Fibroblast of gingiva (primary cell): ENCODE results near the gene KIAA0586.
"Not testable (repeated sequence)": the region's sequence is repeated elsewhere in the genome, so short reads cannot be mapped to it uniquely, and the experiment has no call there.

Source experiments
- DNase-seq: peaks from one replicate; pipeline ENCODE4 v3.0.0-alpha.2; 2011; ENCODE audit warnings: low read depth

KIAA0586 gene

DNA sequence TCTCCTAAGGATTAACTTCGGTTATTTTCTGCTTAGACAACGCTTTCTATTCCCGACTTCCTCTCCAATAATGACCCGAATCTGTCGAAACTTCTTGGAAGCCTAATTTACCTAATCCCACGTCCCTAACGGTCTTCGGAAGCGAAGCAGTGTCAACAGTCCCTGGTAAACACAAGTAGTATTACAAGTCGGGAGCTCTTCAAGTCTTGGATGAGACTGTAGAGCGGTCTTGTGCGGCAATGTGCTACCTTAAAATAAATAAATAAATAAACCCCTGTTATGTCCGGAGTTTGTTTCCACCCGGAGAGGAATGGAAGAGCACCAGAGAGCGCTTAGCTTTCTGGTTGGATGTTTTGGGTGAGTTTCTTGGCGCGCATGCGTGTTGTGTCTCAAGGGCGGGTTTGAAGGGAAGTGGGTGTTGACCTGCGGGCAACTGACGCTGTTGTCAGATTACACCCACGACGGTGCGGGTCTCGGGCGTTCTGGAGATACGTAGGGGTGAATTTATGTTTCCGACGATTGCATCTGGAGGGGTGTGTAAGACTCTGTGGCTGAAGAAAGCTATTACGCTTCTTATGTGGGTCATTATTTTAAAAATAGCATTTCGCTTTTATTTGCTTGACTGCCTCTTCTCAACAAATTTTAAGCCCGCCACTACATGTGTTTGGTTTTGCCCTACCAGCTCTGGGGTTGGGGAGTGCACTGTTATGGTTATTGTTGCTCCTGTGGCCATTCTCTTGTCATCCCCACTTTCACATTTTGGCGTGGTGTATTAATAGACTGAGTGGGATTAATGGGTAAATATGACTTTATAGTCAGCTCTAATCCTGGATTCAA lies at the start of gene KIAA0586, which contains the start of gene TIMM9:
TSS of gene KIAA0586 (plus strand) at position 439 of the 837 bp plus-strand sequence. CDS start 546 bp downstream, outside the sequence.
TSS of gene TIMM9 (minus strand) at position 251 of the 837 bp plus-strand sequence. CDS start 15,586 bp downstream, outside the sequence.
- DNase-seq: peak; percentile 98

DNA sequence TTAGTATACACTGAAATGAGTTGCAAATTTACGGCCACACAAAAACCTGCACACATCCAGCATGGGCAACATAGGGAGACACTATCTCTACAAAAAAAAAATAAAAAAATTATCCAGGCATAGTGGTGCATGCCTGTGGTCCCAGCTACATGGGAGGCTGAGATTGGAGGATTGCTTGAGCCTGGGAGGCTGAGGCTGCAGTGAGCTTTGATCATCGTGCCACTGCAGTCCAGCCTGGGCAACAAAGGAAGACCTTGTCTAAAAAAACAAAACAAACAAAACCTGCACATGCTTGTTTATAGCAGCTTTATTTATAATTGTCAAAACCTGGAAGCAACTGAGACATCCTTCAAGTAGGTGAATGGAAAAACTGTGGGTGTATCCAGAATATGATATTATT lies 36.7 kb upstream of the KIAA0586 start:
- no peak for DNase-seq

DNA sequence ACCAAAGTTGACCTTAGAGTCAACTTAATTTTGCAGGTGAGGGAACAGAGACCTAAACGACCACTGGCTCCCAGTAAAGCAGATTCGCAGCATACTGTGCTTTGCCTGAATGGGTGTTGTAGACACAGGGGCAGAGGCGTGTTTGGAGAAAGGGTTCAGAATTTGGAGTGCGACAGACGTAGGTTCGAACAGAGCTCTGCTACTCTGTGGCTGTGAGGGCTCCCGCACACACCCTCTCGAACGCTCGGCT lies 32.0 kb upstream of the KIAA0586 start:
- no peak for DNase-seq

DNA sequence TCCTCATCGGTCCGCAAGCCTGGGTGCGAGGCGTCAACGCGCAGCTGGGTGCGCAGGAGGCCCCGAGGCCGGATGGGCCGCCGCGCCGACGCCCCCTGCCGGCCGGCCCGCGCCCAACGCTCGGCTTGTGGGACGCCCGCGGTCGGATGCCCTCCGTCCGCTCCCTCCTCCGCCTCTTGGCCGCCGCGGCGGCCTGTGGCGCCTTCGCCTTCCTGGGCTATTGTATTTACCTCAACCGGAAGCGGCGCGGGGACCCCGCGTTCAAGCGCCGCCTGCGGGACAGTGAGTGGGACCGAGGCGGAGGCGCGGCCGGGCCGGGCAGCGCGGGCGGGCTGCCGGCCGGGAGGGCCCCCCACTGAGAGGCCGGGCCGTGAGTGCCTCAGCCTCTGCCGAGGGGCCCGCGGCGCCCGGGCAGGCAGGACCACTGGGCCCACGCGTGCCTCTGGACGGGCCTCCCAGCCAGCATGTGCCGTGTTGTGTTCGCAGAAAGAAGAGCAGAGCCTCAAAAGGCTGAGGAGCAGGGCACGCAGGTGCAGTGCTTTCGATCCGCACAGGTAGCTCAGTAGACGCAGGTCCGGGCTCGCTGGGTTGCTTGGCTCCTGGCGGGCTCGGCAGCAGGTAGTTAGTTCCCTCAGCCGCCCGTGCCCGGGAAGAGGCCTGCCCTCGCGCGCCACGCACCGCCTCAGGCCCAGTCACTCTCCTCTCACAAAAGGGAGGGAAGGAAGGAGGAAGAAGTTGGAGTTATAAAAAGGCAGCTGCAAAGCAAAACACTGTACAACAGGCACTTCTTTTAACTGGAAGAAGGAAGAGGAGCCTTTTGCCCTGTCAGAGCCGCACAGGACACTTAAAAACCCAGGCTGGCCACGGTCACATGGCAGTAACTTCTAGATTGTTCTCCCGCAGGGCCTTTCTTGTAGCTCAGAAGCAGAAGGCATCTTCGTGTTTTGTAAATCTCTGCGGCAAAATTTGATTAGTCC lies 31.4 kb upstream of the KIAA0586 start, which contains the start of gene TOMM20L:
TSS of gene TOMM20L (plus strand) at position 119 of the 977 bp plus-strand sequence. CDS start at position 147, 28 bp downstream.
- DNase-seq: peak; percentile 43

DNA sequence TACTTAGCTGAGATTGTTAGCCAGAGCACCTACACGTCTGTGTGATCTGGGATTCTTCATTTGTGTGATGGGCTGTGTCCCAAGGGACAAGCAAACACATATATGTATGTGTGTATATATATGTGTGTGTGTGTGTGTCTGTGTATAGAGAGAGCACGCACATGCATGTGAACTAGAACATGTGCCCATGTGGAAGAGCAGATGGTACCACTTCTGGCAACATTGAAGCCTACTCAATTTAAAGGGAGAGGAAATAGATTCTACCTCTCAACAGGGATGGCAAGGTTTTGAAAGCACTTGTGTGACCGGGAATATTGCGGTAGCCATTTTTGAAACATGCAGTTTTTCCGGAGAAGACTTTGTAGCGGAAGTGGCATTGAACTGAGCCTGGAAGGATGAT lies 30.4 kb upstream of the KIAA0586 start:
- no peak for DNase-seq

DNA sequence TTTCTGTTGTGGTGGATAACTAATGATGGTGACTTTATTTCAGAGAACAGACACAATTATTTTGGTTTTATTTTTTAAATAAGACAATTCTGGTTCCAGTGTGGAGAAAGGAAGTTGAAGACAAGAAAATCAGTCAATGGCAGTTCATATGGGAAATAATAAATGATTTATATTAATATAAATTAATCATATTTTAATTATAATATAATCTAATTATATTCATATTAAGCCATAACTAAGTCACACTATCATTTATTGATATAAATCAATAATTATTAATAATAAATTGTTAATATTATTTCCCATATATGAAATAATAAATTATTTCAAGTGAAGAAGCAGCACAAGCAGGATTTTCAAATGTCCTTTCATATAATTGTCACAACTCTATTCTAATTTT lies 29.0 kb upstream of the KIAA0586 start:
- DNase-seq: no peak

DNA sequence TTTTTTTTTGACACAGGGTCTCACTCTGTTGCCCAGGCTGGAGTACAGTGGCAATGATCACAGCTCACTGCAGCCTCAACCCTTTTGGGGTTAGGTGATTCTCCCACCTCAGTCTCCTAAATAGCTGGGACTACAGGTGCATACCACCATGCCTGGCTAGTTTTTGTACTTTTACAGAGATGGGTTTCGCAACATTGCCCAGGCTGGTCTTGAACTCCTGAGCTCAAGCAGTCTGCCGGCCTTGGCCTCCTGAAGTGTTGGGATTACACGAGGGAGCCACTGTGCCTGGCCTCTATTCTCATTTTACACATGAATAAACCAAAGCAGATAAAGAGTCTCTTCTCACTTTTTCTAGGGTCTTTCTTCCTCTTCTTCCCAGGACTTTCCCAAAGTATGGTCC lies 28.6 kb upstream of the KIAA0586 start:
- no peak for DNase-seq

DNA sequence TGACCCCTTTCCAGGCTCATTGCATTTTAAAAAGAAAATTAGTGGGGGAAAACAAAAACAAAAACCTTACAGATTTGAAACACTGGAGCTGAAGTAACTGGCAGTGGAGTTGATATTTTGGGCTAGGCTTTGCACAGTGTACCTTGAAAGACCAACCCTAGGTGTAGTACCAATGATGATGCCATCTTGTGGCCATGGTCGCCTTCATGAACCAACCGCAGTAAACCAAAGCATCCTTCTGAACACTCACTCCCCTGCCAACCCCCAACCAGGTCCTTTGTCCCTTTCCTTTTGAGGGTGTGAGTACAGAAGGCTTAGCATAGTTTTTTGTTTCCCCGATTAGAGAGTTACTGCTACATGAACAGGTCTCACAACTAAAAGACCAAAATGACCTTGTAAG lies 25.9 kb upstream of the KIAA0586 start:
- no peak for DNase-seq

DNA sequence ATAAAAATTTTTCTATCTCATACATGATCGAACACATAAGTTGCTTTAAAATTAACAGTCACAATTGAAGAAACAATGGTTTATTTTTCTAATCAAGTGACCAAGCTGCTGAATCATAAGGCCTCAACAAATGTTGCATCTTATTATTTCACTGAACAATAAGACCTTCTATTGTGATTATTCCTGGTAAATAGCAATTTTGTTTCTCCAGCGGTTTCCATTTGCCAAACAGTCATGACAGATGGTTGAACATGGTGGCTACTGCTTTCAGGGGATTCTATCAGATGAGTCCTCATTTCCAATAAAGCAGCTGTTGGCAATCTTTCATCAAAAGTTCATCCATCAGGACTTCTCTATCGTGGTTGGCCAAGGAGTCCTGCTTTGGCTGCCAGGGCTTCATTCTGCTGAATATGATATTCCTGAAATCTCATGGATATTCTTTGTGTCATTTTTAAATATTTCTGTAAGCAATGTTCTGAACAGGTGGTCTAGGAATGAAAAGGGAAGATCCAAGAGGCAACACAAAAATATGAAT lies 18.8 kb upstream of the KIAA0586 start:
- no peak for DNase-seq

DNA sequence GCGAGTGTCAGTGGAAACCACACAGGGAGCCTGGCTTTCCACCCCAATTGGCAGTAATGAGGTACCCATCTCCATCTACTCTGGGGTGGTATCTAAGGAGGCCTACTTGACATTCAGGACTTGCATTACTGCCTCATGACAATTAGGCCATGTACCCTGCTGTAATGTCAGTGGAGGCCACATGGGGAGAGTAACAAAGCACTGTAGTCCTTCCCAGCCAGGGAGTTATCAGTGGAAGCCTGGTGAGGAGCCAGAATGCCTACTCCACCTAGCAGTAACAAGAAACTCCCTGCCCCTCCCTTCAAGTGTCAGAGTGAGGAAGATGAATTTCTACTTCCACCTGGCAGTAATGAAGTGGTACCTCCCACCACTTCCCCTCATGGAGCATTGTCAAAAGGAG lies 12.7 kb upstream of the KIAA0586 start:
- DNase-seq: no peak

DNA sequence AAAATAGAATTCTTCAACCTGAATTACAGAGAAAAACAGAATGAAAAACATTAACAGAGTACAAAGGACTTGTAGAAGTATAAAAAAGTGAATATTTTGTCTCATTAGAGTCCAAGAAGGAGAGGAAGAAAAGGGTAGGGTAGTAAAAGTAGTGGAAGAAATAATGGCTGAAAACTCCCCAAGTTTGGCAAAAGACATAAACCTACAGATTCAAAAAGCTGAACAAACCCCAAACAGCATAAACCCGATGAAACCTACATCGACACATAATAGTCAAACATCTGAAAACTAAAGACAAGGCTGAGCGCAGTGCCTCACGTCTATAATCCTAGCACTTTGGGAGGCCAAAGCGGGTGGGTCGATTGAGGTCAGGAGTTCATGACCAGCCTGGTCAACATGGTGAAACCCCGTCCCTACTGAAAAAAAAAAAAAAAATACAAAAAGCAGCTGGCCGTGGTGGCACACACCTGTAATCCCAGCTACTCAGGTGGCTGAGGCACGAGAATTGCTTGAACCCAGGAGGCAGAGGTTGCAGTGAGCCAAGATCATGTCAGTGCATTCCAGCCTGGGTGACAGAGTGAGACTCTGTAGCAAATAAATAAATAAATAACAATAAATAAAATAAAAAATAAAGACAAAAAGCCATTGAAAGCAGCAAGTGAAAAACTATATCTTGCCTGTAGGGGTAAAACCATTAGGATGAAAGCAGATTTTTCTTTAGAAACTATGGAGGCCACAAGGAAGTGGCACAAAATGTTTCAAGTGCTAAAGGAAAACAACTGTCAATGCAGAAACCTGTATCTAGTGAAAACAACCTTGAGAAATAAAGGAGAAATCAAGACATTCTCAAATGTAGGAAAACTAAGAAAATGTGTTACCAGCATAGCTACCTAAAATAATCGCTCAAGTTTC lies 11.6 kb upstream of the KIAA0586 start:
- DNase-seq: no peak

DNA sequence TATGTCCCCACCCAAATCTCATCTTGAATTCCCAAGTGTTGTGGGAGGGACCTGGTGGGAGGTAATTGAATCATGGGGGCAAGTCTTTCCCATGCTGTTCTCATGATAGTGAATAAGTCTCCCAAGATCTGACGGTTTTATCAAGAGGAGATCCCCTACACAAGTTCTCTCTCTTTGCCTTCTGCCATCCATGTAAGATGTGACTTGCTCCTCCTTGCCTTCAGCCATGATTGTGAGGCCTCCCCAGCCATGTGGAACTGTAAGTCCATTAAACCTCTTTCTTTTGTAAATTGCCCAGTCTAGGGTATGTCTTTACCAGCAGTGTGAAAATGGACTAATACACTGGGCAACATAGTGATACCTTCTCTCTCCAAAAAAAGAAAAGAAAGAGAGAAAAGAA lies 10.6 kb upstream of the KIAA0586 start:
- DNase-seq: not testable (repeated sequence)

DNA sequence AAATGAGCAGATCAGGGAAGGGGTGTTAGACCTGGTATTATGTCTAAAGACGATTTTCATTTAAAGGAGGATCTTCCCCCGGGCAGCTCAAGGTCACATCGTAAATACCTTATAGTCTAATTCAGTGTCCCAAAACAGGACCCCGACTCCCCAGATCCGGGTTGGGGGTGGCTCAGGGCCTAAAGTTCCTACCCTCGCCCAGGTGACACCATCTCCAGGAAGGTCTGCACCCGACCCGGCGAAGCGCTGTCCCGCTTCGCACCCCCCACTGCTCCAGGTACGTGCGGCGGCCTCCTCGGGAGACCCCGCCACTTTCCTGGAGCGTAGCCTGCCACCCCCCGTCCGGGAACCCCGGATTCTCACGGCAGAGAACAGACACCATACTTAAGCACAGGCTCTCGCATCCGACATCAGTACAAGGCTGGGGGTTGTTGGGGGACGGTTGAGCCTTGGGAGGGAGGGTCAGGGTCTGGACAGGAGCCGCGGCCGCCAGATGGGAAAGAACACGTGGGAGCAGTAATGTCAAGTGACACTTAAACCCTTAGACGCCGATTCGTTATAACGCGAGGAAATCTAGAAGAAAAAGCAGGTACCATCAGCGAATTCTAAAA lies 744 bp upstream of the KIAA0586 start:
- DNase-seq: peak; percentile 68

DNA sequence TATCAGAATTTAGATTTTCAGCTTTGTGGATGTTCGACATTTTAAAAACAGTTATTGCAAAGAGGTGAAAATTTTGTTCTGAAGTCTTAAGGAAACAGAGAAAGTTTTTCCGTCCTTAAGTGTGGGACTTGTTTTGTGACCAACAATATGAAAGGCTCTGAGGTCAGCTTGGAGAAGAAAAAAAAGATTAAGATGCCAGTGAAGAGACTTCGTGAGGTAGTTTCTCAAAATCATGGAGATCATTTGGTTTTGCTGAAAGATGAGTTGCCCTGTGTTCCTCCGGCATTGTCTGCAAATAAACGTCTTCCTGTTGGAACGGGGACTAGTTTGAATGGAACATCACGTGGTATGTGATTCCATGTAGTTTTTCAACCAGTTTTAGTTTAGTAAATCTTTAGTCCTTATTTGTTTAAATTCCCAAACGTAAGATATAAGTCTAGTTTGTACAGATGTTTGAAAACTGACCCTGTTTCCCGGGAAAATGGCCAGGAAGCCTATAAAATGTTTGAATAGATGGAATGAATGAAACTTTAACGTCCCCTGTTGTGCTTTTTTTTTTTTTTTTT lies 682 bp downstream of the KIAA0586 start:
- peak; percentile 46 for DNase-seq

DNA sequence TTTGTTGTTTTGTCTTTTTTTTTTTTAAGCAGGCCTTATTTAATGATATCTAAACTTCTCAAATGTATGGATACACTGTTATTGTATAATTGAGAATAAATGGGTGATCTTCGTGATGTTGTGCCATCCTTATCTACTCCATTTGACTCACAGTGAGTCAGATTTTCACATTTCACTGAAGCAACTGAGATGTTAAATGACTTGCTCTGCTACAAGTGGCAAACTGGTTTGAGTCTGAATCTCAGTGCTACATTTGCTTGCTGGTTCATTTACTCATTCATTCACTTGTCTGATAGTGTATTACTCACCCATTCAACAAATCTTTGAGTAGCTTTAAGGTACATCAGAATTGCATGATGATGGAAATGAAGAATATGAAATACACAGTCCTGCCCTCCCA lies 2.6 kb downstream of the KIAA0586 start:
- no peak for DNase-seq

DNA sequence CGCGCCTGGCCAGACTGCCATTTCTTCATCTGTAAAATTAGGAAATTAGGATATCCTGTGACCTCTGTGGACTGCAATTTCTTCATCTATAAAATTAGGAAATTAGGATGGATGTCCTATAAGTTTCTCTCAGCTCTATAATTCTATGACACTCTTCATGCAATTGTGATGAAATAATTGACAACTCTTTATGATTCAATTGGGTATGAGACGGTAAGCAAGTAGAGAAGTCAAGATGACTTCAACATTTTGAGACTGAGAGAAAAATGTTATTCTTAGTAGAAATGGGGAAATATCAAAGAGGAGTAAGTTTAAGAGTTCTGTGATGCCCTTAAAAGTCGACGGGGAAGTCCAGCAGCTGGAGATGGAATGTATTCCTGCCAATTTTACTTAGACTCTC lies 12.0 kb downstream of the KIAA0586 start:
- no peak for DNase-seq

DNA sequence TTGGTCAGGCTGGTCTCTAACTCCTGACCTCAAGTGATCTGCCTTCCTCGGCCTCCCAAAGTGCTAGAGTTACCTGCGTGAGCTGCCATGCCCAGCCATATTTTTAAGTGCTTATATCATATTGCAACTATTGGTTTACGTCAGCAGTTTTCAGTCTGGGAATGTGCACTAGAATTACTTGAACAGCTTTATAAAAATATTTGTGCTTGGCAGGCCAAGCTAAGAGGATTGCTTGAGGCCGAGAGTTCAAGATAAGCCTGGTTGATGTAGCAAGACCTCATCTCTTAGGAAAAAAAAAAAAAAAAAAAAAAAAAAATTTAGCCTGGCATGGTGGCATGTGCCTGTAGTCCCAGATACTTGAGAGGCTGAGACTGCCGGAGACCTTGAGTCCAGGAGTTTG lies 17.1 kb downstream of the KIAA0586 start:
- no peak for DNase-seq

DNA sequence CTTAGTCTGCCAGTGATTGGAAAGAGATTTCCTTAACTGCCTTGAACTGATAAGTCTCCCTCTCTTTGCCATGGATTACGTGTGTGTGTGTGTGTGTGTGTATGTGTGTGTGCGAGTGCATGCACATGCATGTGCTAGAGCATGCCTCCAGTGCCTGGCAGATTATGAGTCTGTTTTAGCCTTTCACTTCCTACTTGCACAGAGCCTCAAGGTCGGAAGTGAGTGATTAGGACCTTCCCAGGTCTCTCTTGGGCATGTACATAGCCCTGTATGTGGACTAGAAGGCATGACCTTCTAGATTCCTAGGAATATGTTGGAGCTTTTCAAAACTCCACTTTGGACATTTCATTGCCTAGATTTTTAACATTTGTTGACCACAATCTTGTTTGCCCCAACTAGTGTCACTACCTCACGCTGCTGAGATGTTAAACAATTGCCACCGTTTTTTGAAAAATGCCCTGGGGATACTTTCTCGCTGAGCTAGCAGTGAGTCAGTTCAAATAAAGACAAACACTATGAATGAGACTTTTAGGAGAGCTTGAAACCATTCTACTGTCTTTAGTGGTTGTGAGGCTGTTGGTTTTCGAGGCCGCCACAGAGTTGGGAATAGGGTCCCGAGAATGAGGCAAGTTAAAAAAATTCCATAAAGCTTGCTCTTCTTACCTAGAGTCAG lies 28.2 kb downstream of the KIAA0586 start:
- DNase-seq: peak; percentile 4

DNA sequence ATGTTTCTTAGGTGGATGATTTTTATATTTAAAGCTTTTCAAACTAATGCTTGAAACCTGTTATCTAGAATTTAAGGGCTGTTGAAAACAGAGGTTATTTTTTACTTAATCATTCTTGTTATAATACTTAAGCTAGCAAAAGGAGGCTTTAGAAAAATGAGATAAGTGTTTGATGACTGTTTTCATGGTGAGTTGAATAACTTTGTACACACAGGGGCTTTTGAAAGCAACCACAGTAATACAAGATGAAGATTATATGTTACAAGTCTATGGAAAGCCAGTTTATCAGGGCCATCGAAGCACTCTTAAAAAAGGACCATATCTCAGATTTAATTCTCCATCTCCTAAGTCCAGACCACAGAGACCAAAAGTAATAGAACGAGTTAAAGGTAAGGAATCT lies 33.3 kb downstream of the KIAA0586 start:
- DNase-seq: no peak

DNA sequence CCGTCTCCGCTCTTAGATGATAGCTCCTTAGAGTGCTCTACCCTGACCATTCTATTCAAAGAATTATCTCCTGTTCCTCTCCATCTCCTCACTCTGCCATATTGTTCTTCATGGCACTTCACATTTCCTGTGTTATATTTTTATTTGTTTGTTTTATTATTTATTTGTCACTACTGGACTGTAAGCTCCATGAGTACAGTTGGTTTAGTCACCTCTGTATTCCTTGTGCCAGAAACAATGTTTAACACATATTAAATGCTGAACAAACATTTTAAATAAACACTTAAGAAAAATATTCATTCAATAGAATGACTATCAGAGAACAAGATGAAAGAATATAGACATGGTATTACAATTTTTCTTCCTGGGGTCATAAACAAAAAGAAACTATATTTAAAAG lies 35.6 kb downstream of the KIAA0586 start:
- no peak for DNase-seq
